HepG2 (cell line): ENCODE data around the gene GRAMD1B. TPM values are rescaled to one million over a fixed set of nuclear protein-coding genes. Genes with fewer than 3 reads are reported as not detected.
"Not testable (repeated sequence)": the region's sequence is repeated elsewhere in the genome, so short reads cannot be mapped to it uniquely, and the experiment has no call there.

ENCODE experiments used
- ATAC-seq: fragments of 200-7000 bp; cut with Tn5 transposase; 3 replicates; pipeline ENCODE4 v1.9.1; 2020; ENCODE audit warnings: mild to moderate bottlenecking, moderate library complexity
- BruUV-seq: library from RNA; stranded (reverse); fragments of 400-500 nt; replicated peaks from 2 replicates; lab custom pipeline; 2021; lab: Mats Ljungman, UMichigan
- CTCF ChIA-PET: fragments of 300-600 bp; formaldehyde crosslinking; extraction: SDS; loops from one replicate; lab custom pipeline; 2021; ENCODE audit warnings: low total read pairs, inconsistent platforms, low intra/inter-chr PET ratio; lab: Yijun Ruan, JAX
- POLR2A ChIA-PET: fragments of 350-600 bp; sonication (Branson Sonifier 250); formaldehyde crosslinking; loops from one replicate; lab custom pipeline; 2020; ENCODE audit warnings: antibody characterized with exemption, inconsistent platforms; lab: Yijun Ruan, JAX
- DNase-seq: peaks from one replicate; pipeline ENCODE4 v3.0.0-alpha.2; 2015; ENCODE audit warnings: low spot score
- FAIRE-seq: peaks from 3 replicates; lab custom pipeline; 2011; peaks lifted over from hg19 to GRCh38; lab: Jason Lieb, UNC
- H2AFZ ChIP-seq: one replicate; pipeline ENCODE4 v1.6.1; 2011; ENCODE audit warnings: low read length, inconsistent platforms
- H3K27ac ChIP-seq: fragments of 300-600 bp; 3 replicates; pipeline ENCODE4 v1.8.0; 2011; ENCODE audit warnings: mixed run types, mild to moderate bottlenecking, mixed read lengths, low read length, inconsistent platforms; ENCODE audit not compliant: insufficient read depth; ENCODE audit errors: extremely low read length
- H3K27me3 ChIP-seq, 2 experiments: fragments of 200-600 bp in 1 of 2; 2 replicates in 1 of 2; 3 replicates in 1 of 2; pipeline versions ENCODE4 v1.6.0 to v1.8.0; 2011; ENCODE audit warnings: low read length in 2 of 2, mild to moderate bottlenecking in 2 of 2, moderate library complexity in 2 of 2, inconsistent platforms in 1 of 2; ENCODE audit not compliant: insufficient read depth in 2 of 2, control insufficient read depth in 1 of 2
- H3K36me3 ChIP-seq, 2 experiments: fragments of 200-600 bp in 1 of 2; replicated peaks in 1 of 2; 2 replicates in 1 of 2; 3 replicates in 1 of 2; pipeline versions ENCODE4 v1.5.1 to v1.8.0; 2011; ENCODE audit warnings: low read length in 2 of 2, inconsistent platforms in 1 of 2; ENCODE audit not compliant: insufficient read depth in 2 of 2, control insufficient read depth in 1 of 2
- H3K4me1 ChIP-seq: 2 replicates; pipeline ENCODE4 v1.5.1; 2012; ENCODE audit warnings: low read length, inconsistent platforms; ENCODE audit not compliant: insufficient read depth
- H3K4me2 ChIP-seq: 2 replicates; pipeline ENCODE4 v1.6.0; 2011; ENCODE audit warnings: low read depth, low read length, inconsistent platforms
- H3K4me3 ChIP-seq, 3 experiments: fragments of 200-600 bp in 1 of 3; sonication (generic), shearing (Covaris generic) in 1 of 3; replicated peaks in 1 of 3; 2 replicates each; pipeline ENCODE4 v1.5.1; 2011 to 2016; ENCODE audit warnings: low read length in 3 of 3, inconsistent platforms in 2 of 3, low read depth in 2 of 3, mild to moderate bottlenecking in 2 of 3, control low read depth in 1 of 3, mixed read lengths in 1 of 3; ENCODE audit not compliant: insufficient read depth in 1 of 3
- H3K79me2 ChIP-seq: one replicate; pipeline ENCODE4 v1.6.1; 2011; ENCODE audit warnings: low read length, inconsistent platforms; ENCODE audit not compliant: insufficient read depth
- H3K9ac ChIP-seq: 2 replicates; pipeline ENCODE4 v1.6.0; 2011; ENCODE audit warnings: mild to moderate bottlenecking, low read depth, low read length, inconsistent platforms; ENCODE audit not compliant: insufficient read depth
- H3K9me3 ChIP-seq: 2 replicates; pipeline ENCODE4 v1.5.1; 2012; ENCODE audit warnings: mild to moderate bottlenecking, low read length
- H4K20me1 ChIP-seq: 2 replicates; pipeline ENCODE4 v1.6.0; 2011; ENCODE audit warnings: inconsistent platforms, mild to moderate bottlenecking, low read length, moderate library complexity; ENCODE audit not compliant: insufficient read depth
- HMGXB3 ChIP-seq: sonication (generic); formaldehyde crosslinking; IDR thresholded peaks from 2 replicates; pipeline ENCODE4 v1.4.0; 2020; ENCODE audit warnings: missing genetic modification reagents, borderline replicate concordance
- ZNF317 ChIP-seq: sonication (generic); formaldehyde crosslinking; IDR thresholded peaks from 2 replicates; pipeline ENCODE4 v1.5.0; 2020; ENCODE audit warnings: mild to moderate bottlenecking, missing genetic modification reagents
- WGBS: methylation state at CpG from one replicate; pipeline ENCODE4 v1.1.6; 2017; ENCODE audit warnings: low lambda C conversion rate; 5-methylcytosine and 5-hydroxymethylcytosine counted together
- in situ Hi-C: cut with HindIII; loops from 2 replicates; pipeline ENCODE4 v1.10.0; 2017; ENCODE audit warnings: low pct_unique_long_range_greater_than_20kb; ENCODE audit not compliant: extremely low pct_ligation_motif_present
- intact Hi-C: fragments of 100-400 bp; cut with micrococcal nuclease; formaldehyde crosslinking; loops from one replicate; pipeline ENCODE4 v1.10.0; 2022; ENCODE audit not compliant: unreplicated experiment
- polyA plus RNA-seq, 8 experiments: library from polyadenylated mRNA; depleted of rRNA in 3 of 8; stranded (reverse) in 7 of 8; unstranded in 1 of 8; fragments of >200 nt; fragmentation: Illumina TruSeq in 4 of 8; extraction: Trizol in 4 of 8; gene quantifications; 2 replicates each; pipeline versions ENCODE4 v1.2.1 to v1.2.3, GENCODE V29; 2011 to 2016; ENCODE audit warnings: low read depth in 4 of 8, missing spikeins in 1 of 8, mixed read lengths in 1 of 8; ENCODE audit not compliant: insufficient read depth in 1 of 8
- total RNA-seq, 5 experiments: library from RNA; depleted of rRNA; stranded (reverse); fragments of >200 nt; fragmentation: Illumina TruSeq; extraction: Trizol; gene quantifications; 2 replicates each; pipeline ENCODE4 v1.2.3, GENCODE V29; 2016; ENCODE audit warnings: low read depth in 1 of 5

Gene GRAMD1B
- total and polyA plus RNA-seq, 2 of the 13 experiments (the other 11 are each of a cell fraction or from before 2014, with no cell fraction given): 0.12 TPM; not detected in 1

GRCh38 chr11:123461164-123461563, 31.1 kb downstream of the GRAMD1B start (continued):
- TF ChIP-seq HMGXB3 (CRISPR knock-in tag) (no peak), ZNF317 (no peak)

GRCh38 chr11:123465667-123466066, 35.6 kb downstream of the GRAMD1B start:
- CTCF ChIA-PET, H3K27ac ChIP-seq, H3K4me2 ChIP-seq, H4K20me1 ChIP-seq, H2AFZ ChIP-seq, DNase-seq, H3K36me3 ChIP-seq, in situ Hi-C loops, ATAC-seq, POLR2A ChIA-PET, H3K4me1 ChIP-seq, H3K9ac ChIP-seq, H3K79me2 ChIP-seq, H3K9me3 ChIP-seq, FAIRE-seq, BruUV-seq, H3K4me3 ChIP-seq, intact Hi-C loops: not testable (repeated sequence)
- peaks cover 1 to 13% of the 10 kb centered on the region in 2 experiments; a peak in 3 of 5 replicates for H3K27me3 ChIP-seq
- 22% methylated on average over 8 of the region's 8 CpGs for WGBS

DNA sequence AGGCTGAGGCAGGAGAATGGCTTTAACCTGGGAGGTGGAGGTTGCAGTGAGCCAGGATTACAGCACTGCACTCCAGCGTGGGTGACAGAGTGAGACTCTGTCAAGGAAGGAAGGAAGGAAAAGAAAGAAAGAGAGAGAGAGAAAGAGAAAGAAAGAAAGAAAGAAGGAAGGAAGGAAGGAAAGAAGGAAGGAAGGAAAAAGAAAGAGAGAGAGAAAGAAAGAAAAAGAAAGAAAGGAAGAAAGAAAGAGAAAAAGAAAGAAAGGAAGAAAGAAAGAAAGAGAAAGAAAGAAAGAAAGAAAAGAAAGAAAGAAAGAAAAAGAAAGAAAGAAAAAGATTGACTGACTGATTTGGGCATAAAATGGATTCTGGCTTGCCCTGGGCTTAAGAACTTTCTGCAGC, 36.1 kb downstream of the GRAMD1B start:
- DNase-seq, H3K9me3 ChIP-seq, FAIRE-seq, ATAC-seq, H3K4me1 ChIP-seq, POLR2A ChIA-PET, H3K79me2 ChIP-seq, BruUV-seq, H3K4me2 ChIP-seq, intact Hi-C loops, in situ Hi-C loops, H3K9ac ChIP-seq, H3K4me3 ChIP-seq, H4K20me1 ChIP-seq, H3K27ac ChIP-seq, CTCF ChIA-PET, H3K36me3 ChIP-seq, H2AFZ ChIP-seq: not testable (repeated sequence)
- peaks cover 0 to 12% of the 10 kb centered on the region in 2 experiments; a peak in 2 of 5 replicates for H3K27me3 ChIP-seq
- WGBS: 0% methylated on average over 1 of the region's 1 CpG
